HEK293 (cell line): ENCODE data around the gene CEMP1.

Experiments used
- CTCF ChIA-PET: fragments of 350-600 bp; formaldehyde crosslinking; extraction: SDS; loops from one replicate; lab custom pipeline; 2021; ENCODE audit warnings: antibody characterized with exemption; lab: Yijun Ruan, JAX
- POLR2A ChIA-PET: fragments of 300-600 bp; formaldehyde crosslinking; extraction: SDS; loops from one replicate; lab custom pipeline; 2020; ENCODE audit warnings: antibody characterized with exemption, inconsistent platforms; lab: Yijun Ruan, JAX
- H3K27ac ChIP-seq: fragments of 200-500 bp; sonication (Bioruptor generic); 2 replicates; pipeline ENCODE4 v1.5.1; 2014; ENCODE audit warnings: low read depth, low read length, control low read depth, inconsistent platforms; ENCODE audit errors: extremely low read depth
- H3K36me3 ChIP-seq, 2 experiments: fragments of 200-500 bp in 1 of 2; sonication (Bioruptor generic) in 1 of 2; 1 replicate in 1 of 2; 2 replicates in 1 of 2; pipeline ENCODE4 v1.5.1; 2014 to 2017; ENCODE audit warnings: inconsistent platforms in 2 of 2, low read length in 2 of 2; ENCODE audit not compliant: control insufficient read depth in 2 of 2, insufficient read depth in 1 of 2
- H3K4me1 ChIP-seq: fragments of 200-500 bp; sonication (Bioruptor generic); 2 replicates; pipeline ENCODE4 v1.5.1; 2014; ENCODE audit warnings: mild to moderate bottlenecking, low read length, inconsistent platforms; ENCODE audit not compliant: control insufficient read depth, insufficient read depth
- H3K4me3 ChIP-seq: 2 replicates; pipeline ENCODE4 v1.5.1; 2011; ENCODE audit warnings: low read depth, mild to moderate bottlenecking, control low read depth, low read length, moderate library complexity
- H3K9me3 ChIP-seq: fragments of 200-500 bp; sonication (Bioruptor generic); 2 replicates; pipeline ENCODE4 v1.5.1; 2014; ENCODE audit warnings: low read depth, low read length, inconsistent platforms; ENCODE audit not compliant: control insufficient read depth, insufficient read depth
- HIC1 ChIP-seq: fragments of 450-650 bp; formaldehyde crosslinking; IDR thresholded peaks from 2 replicates; pipeline ENCODE4 v1.5.1; 2016; ENCODE audit warnings: missing biosample characterization, missing genetic modification characterization
- KLF1 ChIP-seq: fragments of 450-650 bp; formaldehyde crosslinking; IDR thresholded peaks from 2 replicates; pipeline ENCODE4 v1.5.1; 2016; ENCODE audit warnings: missing biosample characterization, missing genetic modification characterization
- PATZ1 ChIP-seq: fragments of 450-650 bp; formaldehyde crosslinking; IDR thresholded peaks from 2 replicates; pipeline ENCODE4 v1.5.1; 2016; ENCODE audit warnings: missing biosample characterization, missing genetic modification characterization
- ZBTB44 ChIP-seq: fragments of 450-650 bp; IDR thresholded peaks from 2 replicates; pipeline ENCODE4 v1.5.1; 2018; ENCODE audit warnings: missing biosample characterization, mild to moderate bottlenecking, missing genetic modification characterization
- ZEB2 ChIP-seq: fragments of 450-650 bp; formaldehyde crosslinking; IDR thresholded peaks from 2 replicates; pipeline ENCODE4 v1.5.1; 2016; ENCODE audit warnings: missing biosample characterization, missing genetic modification characterization
- ZFP69B ChIP-seq: fragments of 450-650 bp; formaldehyde crosslinking; IDR thresholded peaks from 2 replicates; pipeline ENCODE4 v1.5.1; 2016; ENCODE audit warnings: missing biosample characterization, missing genetic modification characterization
- ZIC2 ChIP-seq: fragments of 450-650 bp; formaldehyde crosslinking; IDR thresholded peaks from 2 replicates; pipeline ENCODE4 v1.5.1; 2016; ENCODE audit warnings: missing biosample characterization, missing genetic modification characterization
- ZNF112 ChIP-seq: fragments of 450-650 bp; formaldehyde crosslinking; IDR thresholded peaks from 2 replicates; pipeline ENCODE4 v1.5.0; 2017; ENCODE audit warnings: missing biosample characterization, missing genetic modification characterization
- ZNF155 ChIP-seq: fragments of 450-650 bp; formaldehyde crosslinking; IDR thresholded peaks from 2 replicates; pipeline ENCODE4 v1.5.1; 2016; ENCODE audit warnings: missing biosample characterization, missing genetic modification characterization
- ZNF239 ChIP-seq: fragments of 450-650 bp; formaldehyde crosslinking; IDR thresholded peaks from 2 replicates; pipeline ENCODE4 v1.5.1; 2016; ENCODE audit warnings: missing biosample characterization, missing genetic modification characterization
- ZNF274 ChIP-seq, 2 experiments: fragments of 200-500 bp in 1 of 2; fragments of 450-650 bp in 1 of 2; sonication (Bioruptor generic) in 1 of 2; formaldehyde crosslinking in 1 of 2; IDR thresholded peaks; 2 replicates each; pipeline versions ENCODE4 v1.5.1 to v1.6.1; 2014 to 2016; ENCODE audit warnings: borderline replicate concordance in 1 of 2, inconsistent platforms in 1 of 2, low read length in 1 of 2, missing biosample characterization in 1 of 2, missing genetic modification characterization in 1 of 2
- ZNF292 ChIP-seq: fragments of 450-650 bp; formaldehyde crosslinking; IDR thresholded peaks from 2 replicates; pipeline ENCODE4 v1.5.1; 2016; ENCODE audit warnings: low read depth, missing biosample characterization, missing genetic modification characterization, borderline replicate concordance
- ZNF510 ChIP-seq: fragments of 450-650 bp; formaldehyde crosslinking; IDR thresholded peaks from 2 replicates; pipeline ENCODE4 v1.5.1; 2018; ENCODE audit warnings: mild to moderate bottlenecking, missing genetic modification characterization, missing biosample characterization; ENCODE audit not compliant: insufficient replicate concordance
- ZNF514 ChIP-seq: fragments of 450-650 bp; formaldehyde crosslinking; IDR thresholded peaks from 2 replicates; pipeline ENCODE4 v1.5.1; 2016; ENCODE audit warnings: missing biosample characterization, missing genetic modification characterization
- ZNF677 ChIP-seq: fragments of 450-650 bp; IDR thresholded peaks from 2 replicates; pipeline ENCODE4 v1.5.0; 2018; ENCODE audit warnings: missing biosample characterization, mild to moderate bottlenecking, missing genetic modification characterization, moderate library complexity
- ZNF76 ChIP-seq: fragments of 450-650 bp; formaldehyde crosslinking; IDR thresholded peaks from 2 replicates; pipeline ENCODE4; 2016; ENCODE audit warnings: low read depth, missing biosample characterization, missing genetic modification characterization, borderline replicate concordance

The CEMP1 gene

GRCh38 chr16:2529961-2530628, 1.1 kb downstream of the CEMP1 start:
- peak; percentile 8; the same call in 1 of the 2 replicates for TF ChIP-seq HIC1 (tag by site-specific recombination)
- TF ChIP-seq ZEB2, result no peak
- TF ChIP-seq ZNF239 (tag by site-specific recombination), result no peak
- TF ChIP-seq, all 188 proteins: peak for 1
- Histone ChIP-seq H3K4me1 (peaks cover 3% of the 10 kb centered on the region; the same call in 1 of the 2 replicates), H3K4me3 (no peak overlapping the region), H3K27ac (no peak overlapping the region), H3K36me3 (peaks cover 0 to 53% of the 10 kb centered on the region in 2 experiments; a peak in 1 of 3 replicates), H3K9me3 (no peaks in the 10 kb centered on the region)
- POLR2A ChIA-PET, result interaction anchor here (1.0 to 3.6 kb wide), 2 partner anchors 10 kb away, joined by 3 to 25 read pairs; partner anchors contain the start of gene AMDHD2
- CTCF ChIA-PET, result interaction anchor here (1.1 kb wide), 1 partner anchor 29 kb away, joined by 4 read pairs; no protein-coding TSS in a partner anchor

- H3K4me1 ChIP-seq, result peaks cover 3% of the 10 kb centered on the region; the same call in 1 of the 2 replicates
- no peak overlapping the region for H3K4me3 ChIP-seq
- TF ChIP-seq HIC1 (tag by site-specific recombination), result peak; percentile 44; the same call in 1 of the 2 replicates
- 0 out of 2 replicates have a peak, but pooled peaks have one; percentile 9 for TF ChIP-seq ZIC2 (tag by site-specific recombination)
- TF ChIP-seq KLF1 (tag by site-specific recombination), result no peak
- H3K36me3 ChIP-seq, result peaks cover 0 to 61% of the 10 kb centered on the region in 2 experiments; a peak in 1 of 3 replicates
- H3K27ac ChIP-seq, result no peak overlapping the region
- ChIA-PET CTCF (no interaction called here), POLR2A (interaction anchor here (1.0 kb wide), 1 partner anchor 9 kb away, joined by 3 read pairs; the partner anchor contains the start of gene AMDHD2)
- no peaks in the 10 kb centered on the region for H3K9me3 ChIP-seq
Observed at GRCh38 chr16:2529061-2529931, 1.9 kb downstream of the CEMP1 start.

- POLR2A ChIA-PET, result interaction anchor here (1.0 kb wide), 1 partner anchor 8 kb away, joined by 3 read pairs; the partner anchor contains the start of gene AMDHD2
- no peaks in the 10 kb centered on the region for H3K9me3 ChIP-seq
- no peak overlapping the region for H3K4me3 ChIP-seq
- peaks cover 3% of the 10 kb centered on the region; the same call in 1 of the 2 replicates for H3K4me1 ChIP-seq
- peaks cover 0 to 70% of the 10 kb centered on the region in 2 experiments; a peak in 1 of 3 replicates for H3K36me3 ChIP-seq
- no peak overlapping the region for H3K27ac ChIP-seq
- CTCF ChIA-PET, result no interaction called here
- TF ChIP-seq ZNF155 (tag by site-specific recombination) (no peak), PATZ1 (no peak), ZNF510 (tag by site-specific recombination) (no peak), ZFP69B (tag by site-specific recombination) (no peak), ZNF76 (tag by site-specific recombination) (no peak), ZNF274 (IDR thresholded peaks at IDR 0.05; ENCODE audit: low read length) (no peak), ZNF274 (tag by site-specific recombination; IDR thresholded peaks at IDR 0.05; ENCODE audit: borderline replicate concordance) (no peak), ZNF514 (no peak), ZNF677 (tag by site-specific recombination) (no peak), ZBTB44 (tag by site-specific recombination) (no peak), ZNF112 (tag by site-specific recombination) (no peak), ZNF292 (tag by site-specific recombination) (no peak)
Observed at GRCh38 chr16:2528161-2529060, 2.8 kb downstream of the CEMP1 start.
